Measurements from ENCODE around the gene COMMD1.

- TF ChIP-seq POLR2A (IDR thresholded peaks at IDR 0.05; ENCODE audit: low read length) (no peak), GATA1 (IDR thresholded peaks at IDR 0.05; ENCODE audit: low read depth, low read length) (no peak)
Observed at GRCh38 chr2:62184512-62185230, 279.2 kb downstream of the COMMD1 start.
